HL-60 (cell line): ENCODE measurements around the gene TULP1.

ENCODE experiments used
- GABPA ChIP-seq: IDR thresholded peaks from 2 replicates; pipeline ENCODE4 v1.6.1; 2012; ENCODE audit warnings: low read depth
- POLR2AphosphoS5 ChIP-seq: IDR thresholded peaks from 2 replicates; pipeline ENCODE4 v1.6.1; 2012; ENCODE audit warnings: low read depth
- TF ChIP-seq, protein P1 (sequence below): IDR thresholded peaks from 2 replicates; pipeline ENCODE4 v1.6.1; 2012; ENCODE audit warnings: low read depth; ENCODE audit not compliant: insufficient replicate concordance
- TF ChIP-seq, protein P2 (sequence below): IDR thresholded peaks from one replicate; pipeline ENCODE4 v1.5.1; 2011; ENCODE audit warnings: low read length, control low read depth, inconsistent platforms; ENCODE audit not compliant: insufficient read depth

DNA sequence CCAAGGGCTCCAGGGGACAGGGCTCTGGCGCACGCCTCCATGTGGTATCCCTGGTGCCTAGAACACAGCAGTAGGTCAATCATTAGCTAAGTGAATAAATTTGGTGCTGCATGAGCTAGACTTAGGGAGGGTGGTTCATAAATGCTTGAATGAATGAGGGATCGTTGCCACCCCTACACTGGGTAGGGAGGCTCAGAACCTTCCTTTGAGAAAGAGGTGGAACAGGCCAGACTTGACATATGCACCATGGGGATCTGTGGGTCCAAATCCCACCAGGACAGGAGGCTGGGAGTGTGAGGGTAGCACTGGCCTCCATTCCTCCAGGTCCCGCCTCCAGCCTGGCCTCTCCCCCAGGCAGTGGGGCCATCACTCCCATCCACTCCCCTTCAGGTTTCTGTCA, 29.6 kb downstream of the TULP1 start:
- TF ChIP-seq, protein P1, sequence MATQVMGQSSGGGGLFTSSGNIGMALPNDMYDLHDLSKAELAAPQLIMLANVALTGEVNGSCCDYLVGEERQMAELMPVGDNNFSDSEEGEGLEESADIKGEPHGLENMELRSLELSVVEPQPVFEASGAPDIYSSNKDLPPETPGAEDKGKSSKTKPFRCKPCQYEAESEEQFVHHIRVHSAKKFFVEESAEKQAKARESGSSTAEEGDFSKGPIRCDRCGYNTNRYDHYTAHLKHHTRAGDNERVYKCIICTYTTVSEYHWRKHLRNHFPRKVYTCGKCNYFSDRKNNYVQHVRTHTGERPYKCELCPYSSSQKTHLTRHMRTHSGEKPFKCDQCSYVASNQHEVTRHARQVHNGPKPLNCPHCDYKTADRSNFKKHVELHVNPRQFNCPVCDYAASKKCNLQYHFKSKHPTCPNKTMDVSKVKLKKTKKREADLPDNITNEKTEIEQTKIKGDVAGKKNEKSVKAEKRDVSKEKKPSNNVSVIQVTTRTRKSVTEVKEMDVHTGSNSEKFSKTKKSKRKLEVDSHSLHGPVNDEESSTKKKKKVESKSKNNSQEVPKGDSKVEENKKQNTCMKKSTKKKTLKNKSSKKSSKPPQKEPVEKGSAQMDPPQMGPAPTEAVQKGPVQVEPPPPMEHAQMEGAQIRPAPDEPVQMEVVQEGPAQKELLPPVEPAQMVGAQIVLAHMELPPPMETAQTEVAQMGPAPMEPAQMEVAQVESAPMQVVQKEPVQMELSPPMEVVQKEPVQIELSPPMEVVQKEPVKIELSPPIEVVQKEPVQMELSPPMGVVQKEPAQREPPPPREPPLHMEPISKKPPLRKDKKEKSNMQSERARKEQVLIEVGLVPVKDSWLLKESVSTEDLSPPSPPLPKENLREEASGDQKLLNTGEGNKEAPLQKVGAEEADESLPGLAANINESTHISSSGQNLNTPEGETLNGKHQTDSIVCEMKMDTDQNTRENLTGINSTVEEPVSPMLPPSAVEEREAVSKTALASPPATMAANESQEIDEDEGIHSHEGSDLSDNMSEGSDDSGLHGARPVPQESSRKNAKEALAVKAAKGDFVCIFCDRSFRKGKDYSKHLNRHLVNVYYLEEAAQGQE = no peak
- TF ChIP-seq, protein P2, sequence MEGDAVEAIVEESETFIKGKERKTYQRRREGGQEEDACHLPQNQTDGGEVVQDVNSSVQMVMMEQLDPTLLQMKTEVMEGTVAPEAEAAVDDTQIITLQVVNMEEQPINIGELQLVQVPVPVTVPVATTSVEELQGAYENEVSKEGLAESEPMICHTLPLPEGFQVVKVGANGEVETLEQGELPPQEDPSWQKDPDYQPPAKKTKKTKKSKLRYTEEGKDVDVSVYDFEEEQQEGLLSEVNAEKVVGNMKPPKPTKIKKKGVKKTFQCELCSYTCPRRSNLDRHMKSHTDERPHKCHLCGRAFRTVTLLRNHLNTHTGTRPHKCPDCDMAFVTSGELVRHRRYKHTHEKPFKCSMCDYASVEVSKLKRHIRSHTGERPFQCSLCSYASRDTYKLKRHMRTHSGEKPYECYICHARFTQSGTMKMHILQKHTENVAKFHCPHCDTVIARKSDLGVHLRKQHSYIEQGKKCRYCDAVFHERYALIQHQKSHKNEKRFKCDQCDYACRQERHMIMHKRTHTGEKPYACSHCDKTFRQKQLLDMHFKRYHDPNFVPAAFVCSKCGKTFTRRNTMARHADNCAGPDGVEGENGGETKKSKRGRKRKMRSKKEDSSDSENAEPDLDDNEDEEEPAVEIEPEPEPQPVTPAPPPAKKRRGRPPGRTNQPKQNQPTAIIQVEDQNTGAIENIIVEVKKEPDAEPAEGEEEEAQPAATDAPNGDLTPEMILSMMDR = no peak
- TF ChIP-seq POLR2AphosphoS5 = no peak
- no peak for TF ChIP-seq GABPA
